Measurements from ENCODE around the gene KIF23. TPM values are rescaled to one million over a fixed set of nuclear protein-coding genes. Genes with fewer than 3 reads are reported as not detected.

KIF23 gene
- total RNA-seq, 4 donors from 2014 or later = 1.9 to 11.5 (median 5.2) TPM

GRCh38 chr15:69497076-69497475 is 82.9 kb downstream of the KIF23 start:
- Histone ChIP-seq H3K4me1 (no peaks in the 10 kb centered on the region), H3K27me3 (no peaks in the 10 kb centered on the region), H3K36me3 (no peaks in the 10 kb centered on the region), H3K27ac (no peak overlapping the region), H3K4me3 (no peak overlapping the region), H3K9me3 (peaks cover 0 to 6% of the 10 kb centered on the region in 2 donors)
- intact Hi-C loops (cut with DNase I; ENCODE audit: low total_unique reads) (no loop called here), in situ Hi-C loops (cut with MboI; ENCODE audit: low pct_ligation_motif_present in 1 of 4, low pct_unique_long_range_greater_than_20kb in 1 of 4, low sequenced_read_pairs in 3 of 4) (no loop called here)
- TF ChIP-seq CTCF (IDR thresholded peaks at IDR 0.05) (no peak), POLR2A (IDR thresholded peaks at IDR 0.05) (no peak), EP300 (IDR thresholded peaks at IDR 0.05; ENCODE audit: low read depth) (no peak), POLR2AphosphoS5 (IDR thresholded peaks at IDR 0.05) (no peak)
- no peak for DNase-seq
- WGBS, 2 donors (ENCODE audit: low coverage in 1 of 2) = 78% methylated on average over 1 of the region's 1 CpG; no CpG with 5 or more reads in 1 of the 2 donors

GRCh38 chr15:69497667-69498066 is 83.5 kb downstream of the KIF23 start:
- H3K36me3 ChIP-seq = no peaks in the 10 kb centered on the region
- no peak overlapping the region for H3K4me3 ChIP-seq
- H3K4me1 ChIP-seq = no peaks in the 10 kb centered on the region
- no peak for DNase-seq
- WGBS, 2 donors (ENCODE audit: low coverage in 1 of 2) = 80% methylated on average over 1 of the region's 1 CpG; no CpG with 5 or more reads in 1 of the 2 donors
- peaks cover 0 to under 1% of the 10 kb centered on the region in 2 donors for H3K9me3 ChIP-seq
- no peak overlapping the region for H3K27ac ChIP-seq
- no peaks in the 10 kb centered on the region for H3K27me3 ChIP-seq
- in situ Hi-C loops (cut with MboI; ENCODE audit: low pct_ligation_motif_present in 1 of 4, low pct_unique_long_range_greater_than_20kb in 1 of 4, low sequenced_read_pairs in 3 of 4) = no loop called here
- intact Hi-C loops (cut with DNase I; ENCODE audit: low total_unique reads) = no loop called here
- no peak for TF ChIP-seq POLR2AphosphoS5 (IDR thresholded peaks at IDR 0.05)

Small RNA genes within 50 kb of the gene (small RNA-seq; reads per million reads assigned to genes)
- gene RF00012 = 0 reads per million in 4 donors

Other genes with a start within 250 kb of the KIF23 start
- 10 to 100 TPM; 21.1 to 80.0 (median 48.9) TPM for gene PAQR5, start 115.4 kb upstream of the KIF23 start, total RNA-seq
- gene RPLP1, start 38.5 kb downstream of the KIF23 start, total RNA-seq = 100 to 1,000 TPM; 279 to 742 (median 450) TPM

All from transverse colon (tissue), 4 donors.